ENCODE measurements around the gene B3GAT1.

Gene B3GAT1

GRCh38 chr11:134409552-134410429, 2.3 kb downstream of the B3GAT1 start:
- DNase-seq (ENCODE audit: low read depth, low spot score), result no peak

DNA sequence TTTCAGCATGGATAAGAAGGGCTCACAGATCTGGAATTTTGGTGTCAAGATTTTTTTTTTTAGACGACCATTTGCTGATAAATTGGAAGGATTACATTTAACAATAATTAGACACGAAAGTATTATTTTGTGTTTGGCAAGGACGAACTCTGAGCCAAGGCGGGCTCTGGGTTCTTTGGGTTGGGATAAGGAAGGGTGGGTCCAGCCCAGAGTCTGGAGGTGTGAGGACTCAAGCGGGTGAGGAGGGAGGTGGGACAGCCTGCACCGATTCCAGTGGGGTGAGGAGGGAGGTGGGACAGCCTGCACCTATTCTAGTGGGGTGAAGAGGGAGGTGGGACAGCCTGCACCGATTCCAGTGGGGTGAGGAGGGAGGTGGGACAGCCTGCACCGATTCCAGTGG, 4.1 kb downstream of the B3GAT1 start:
- no peak for DNase-seq (ENCODE audit: low read depth, low spot score)

- no peak for DNase-seq (ENCODE audit: low read depth, low spot score)
Measured at GRCh38 chr11:134407321-134407828, 4.7 kb downstream of the B3GAT1 start.

GRCh38 chr11:134406264-134407185, 5.5 kb downstream of the B3GAT1 start:
- no peak for DNase-seq (ENCODE audit: low read depth, low spot score)

- DNase-seq (ENCODE audit: low read depth, low spot score), result no peak
Measured at GRCh38 chr11:134405841-134406240, 6.2 kb downstream of the B3GAT1 start.

GRCh38 chr11:134405436-134405835, 6.6 kb downstream of the B3GAT1 start:
- no peak for DNase-seq (ENCODE audit: low read depth, low spot score)

DNA sequence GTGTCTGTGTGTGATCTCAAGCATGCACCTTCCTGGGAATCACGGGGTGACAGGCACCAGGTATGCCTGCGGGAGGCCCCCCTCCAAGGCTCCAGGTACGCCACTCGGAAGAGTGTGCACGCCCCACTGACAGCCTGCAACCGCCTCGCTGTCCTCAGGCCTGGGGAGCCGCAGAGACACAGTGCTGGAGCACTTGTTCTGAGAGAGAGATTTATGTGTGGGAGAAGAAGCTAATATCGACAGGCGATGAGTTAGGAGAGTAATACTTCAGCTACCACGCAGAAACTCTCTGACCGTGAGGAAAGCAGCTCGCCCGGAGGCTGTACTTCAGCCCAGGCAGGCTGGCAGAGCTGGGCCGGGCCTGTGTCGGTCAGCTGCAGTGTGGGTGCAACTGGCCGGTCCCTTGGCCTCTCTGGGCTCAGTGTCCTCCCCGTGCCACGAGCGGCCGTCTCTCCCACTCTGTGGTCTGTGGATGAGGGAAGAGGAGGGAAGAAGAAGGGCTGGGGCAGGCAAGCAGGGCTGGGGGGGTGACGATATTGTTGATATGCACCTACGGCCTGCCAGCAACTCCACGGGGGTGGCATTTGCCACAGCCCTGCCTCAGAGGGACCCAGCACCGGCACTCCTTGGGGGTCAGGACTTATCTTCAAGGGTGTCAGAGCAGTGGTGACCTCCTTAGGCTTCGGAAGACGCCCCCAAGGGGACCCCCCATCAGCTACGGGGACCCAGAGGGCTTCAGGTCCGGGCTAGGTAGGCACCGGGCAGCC, 7.3 kb downstream of the B3GAT1 start:
- no peak for DNase-seq (ENCODE audit: low read depth, low spot score)

DNA sequence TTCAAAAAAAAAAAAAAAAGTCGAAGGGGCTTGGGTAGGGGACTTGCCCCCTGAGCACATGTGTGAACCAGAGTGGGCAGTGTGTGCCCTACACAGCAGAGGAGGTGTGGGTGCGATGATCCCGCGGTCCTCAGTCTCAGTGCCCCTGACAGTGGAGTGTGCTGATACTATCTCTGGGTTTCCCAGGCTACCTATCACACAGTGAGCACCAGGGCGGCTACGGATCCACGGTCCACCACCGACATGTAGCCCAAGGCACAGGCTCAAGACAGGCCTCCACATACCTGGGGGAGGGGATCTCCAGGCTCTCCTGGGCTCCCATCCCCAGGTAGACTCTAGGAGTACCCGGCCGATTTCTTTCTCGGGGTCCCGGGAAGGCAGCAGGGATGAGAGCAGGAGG, 9.1 kb downstream of the B3GAT1 start:
- DNase-seq (ENCODE audit: low read depth, low spot score), result no peak

GRCh38 chr11:134401825-134402809, 9.9 kb downstream of the B3GAT1 start:
- DNase-seq (ENCODE audit: low read depth, low spot score), result no peak

DNA sequence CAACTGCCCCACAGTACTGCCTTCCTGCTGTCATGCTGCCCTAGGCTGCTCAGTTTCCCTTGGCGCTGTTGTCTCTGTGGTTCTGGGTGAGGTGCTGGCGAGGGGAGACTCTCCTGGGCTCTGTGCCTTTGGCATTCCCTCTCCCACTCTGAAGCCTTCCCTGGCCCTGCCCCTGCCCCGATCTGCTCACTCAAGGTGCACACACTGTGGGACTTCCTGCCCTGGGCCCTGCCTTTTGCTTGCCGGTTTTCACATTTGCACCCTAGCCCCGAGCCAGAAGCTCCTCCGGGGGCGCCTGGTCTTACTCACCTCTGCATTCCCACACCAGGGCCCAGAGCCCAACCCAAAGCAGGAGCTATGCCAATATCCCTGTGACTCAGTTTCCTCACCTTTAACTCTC, 12.0 kb downstream of the B3GAT1 start:
- no peak for DNase-seq (ENCODE audit: low read depth, low spot score)

DNA sequence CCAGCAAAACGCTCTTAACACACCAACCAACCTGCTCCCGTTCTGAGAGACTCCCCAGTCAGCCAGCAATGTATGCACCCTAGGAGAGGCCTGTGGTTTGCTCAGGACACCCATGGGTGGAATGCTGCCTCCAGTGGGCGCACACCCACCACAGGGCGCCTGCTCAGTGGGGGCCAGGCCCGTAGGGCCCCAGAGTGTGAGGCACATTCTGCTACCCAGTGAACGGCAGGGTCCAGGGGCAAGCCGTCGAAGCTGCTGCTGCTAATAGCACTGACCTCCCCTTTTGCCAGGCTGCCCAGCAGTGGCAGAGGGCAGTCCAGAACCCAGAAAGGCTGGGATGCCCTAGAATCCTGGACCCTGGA, 12.8 kb downstream of the B3GAT1 start:
- no peak for DNase-seq (ENCODE audit: low read depth, low spot score)

DNA sequence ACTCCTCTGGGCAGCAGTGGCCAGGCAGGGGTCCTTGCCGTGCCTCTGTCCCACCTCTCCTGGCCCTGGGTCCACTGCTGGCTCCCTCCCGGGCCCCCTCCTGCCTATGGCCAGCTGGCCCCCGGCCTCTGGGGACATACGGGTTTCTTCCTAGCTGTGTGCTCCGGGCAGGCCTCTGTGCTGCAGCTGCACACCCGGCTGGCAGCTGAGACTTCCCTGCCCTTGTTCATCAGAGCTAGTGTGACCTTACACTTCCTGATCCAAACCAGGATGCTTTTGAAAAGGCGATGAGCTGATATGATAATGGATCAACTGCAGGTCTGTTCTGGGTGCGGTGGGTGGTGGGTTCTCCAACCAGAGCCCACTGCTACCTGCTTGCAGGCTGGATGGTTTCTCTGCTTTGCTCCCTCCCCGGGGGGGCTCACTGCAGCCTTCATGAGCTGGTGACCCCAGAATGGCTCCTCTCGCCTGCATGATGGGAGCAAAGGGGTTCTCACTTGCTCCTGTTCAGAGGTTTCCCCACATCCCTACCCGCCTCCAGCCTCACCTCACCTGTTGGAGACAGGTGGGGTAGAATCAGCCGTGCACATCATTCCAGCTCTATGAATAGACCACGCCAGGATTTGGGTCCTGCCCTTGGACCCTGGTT, 13.3 kb downstream of the B3GAT1 start:
- DNase-seq (ENCODE audit: low read depth, low spot score), result no peak

- DNase-seq (ENCODE audit: low read depth, low spot score), result no peak
Measured at GRCh38 chr11:134398079-134398444, 14.0 kb downstream of the B3GAT1 start.

DNA sequence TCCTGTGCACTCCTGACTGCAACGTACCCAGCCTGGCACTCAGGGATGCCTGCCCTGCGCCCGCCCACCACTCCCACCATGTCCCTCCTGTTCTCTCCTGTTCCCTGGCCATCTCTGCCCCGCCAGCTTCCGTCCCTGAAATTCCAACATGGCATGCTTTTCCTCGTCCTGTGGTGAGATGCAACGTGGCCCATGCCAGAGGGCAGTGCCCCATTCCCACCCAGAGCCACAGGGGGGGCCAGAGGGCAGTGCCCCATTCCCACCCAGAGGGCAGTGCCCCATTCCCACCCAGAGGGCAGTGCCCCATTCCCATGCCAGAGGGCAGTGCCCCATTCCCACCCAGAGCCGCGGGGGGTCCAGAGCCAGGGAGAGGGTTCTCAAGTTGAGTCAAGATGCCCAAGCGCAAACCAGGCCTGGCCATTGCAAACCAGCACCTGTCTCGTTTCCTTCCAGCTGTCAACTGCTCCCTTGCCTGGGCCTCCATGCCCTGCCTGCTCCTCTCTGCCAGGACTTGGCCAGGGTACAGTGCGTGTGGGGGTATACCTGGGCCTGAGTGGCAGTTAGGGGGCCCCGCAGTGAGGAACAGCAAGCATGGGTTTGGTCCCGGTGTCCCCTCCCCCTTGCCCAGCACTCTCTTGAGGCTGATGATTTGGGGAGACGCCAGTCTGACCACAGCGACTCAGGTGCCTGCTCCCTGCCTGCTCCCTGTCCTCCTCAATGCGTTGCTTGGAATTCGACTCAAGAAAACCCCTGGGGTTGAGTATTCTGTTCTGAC, 14.6 kb downstream of the B3GAT1 start:
- no peak for DNase-seq (ENCODE audit: low read depth, low spot score)

- no peak for DNase-seq (ENCODE audit: low read depth, low spot score)
Measured at GRCh38 chr11:134395002-134395401, 17.0 kb downstream of the B3GAT1 start.

DNA sequence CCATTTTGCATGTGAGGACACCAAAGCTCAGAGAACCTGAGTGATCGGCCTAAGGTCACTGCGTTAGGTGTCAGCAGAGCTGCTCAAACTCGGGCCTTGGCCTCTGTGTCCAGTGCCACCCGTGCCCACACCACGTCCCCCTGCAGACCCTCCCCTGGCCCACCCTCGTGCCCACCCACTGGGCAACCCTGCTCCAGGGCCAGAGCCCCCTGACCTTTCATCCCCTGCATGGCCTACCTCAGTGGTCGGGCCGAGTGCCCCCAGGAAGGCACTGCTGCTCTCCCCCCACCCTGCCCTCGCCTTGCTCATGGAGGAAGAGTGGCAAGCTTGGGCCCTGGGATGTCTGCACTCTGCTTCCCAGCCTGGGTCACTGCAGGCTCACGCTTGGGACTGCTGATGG, 17.7 kb downstream of the B3GAT1 start:
- DNase-seq (ENCODE audit: low read depth, low spot score), result no peak

DNA sequence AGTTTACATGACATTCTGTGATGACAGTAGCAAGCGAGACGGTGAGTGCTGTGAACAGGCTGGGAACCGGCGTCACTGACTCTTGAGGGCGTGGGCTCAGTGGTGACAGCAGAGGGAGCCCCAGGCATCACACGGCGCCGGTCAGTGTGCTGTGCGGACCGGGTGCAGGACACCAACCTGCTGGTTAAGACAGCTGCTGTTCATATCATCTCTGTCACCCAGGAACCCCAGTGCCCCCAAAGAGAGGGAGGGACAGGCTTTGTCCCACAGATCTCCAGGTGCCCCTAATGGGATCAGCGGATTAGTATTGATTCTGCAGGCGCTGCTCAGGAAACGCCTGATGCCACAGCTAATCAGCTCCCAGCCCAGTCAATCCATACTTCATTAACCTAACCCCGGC, 18.4 kb downstream of the B3GAT1 start:
- no peak for DNase-seq (ENCODE audit: low read depth, low spot score)

DNA sequence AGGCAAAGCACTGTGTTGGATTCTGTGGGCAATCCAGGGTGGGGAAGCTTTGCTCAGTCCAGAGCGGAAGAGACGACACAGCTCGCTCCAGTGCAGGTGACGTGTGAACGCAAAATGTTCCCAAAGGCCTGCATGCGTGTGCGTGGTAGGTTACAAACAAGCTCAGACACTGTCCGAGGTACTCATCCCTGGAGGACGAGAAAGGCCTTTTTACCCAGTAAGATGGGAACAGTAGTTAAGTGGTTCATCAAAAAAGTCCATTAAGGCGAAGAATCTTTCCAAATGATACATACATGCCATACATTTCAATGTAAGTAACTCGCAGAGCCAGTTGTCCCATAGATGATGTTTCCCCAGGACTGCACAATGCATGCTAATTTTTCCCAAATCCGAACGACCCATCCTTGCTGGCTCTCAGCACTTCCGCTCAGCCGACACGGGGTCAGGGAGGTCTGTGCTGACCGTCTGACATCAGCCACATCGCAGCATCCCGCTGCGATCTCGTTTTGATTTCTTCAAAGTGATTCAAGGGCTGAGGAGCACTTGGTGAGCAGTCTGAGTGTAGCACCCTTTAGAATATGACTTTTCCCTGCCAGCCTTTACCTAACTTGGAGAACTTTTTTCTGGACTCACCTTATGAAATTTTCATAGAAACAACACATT, 19.0 kb downstream of the B3GAT1 start:
- DNase-seq (ENCODE audit: low read depth, low spot score), result no peak

DNA sequence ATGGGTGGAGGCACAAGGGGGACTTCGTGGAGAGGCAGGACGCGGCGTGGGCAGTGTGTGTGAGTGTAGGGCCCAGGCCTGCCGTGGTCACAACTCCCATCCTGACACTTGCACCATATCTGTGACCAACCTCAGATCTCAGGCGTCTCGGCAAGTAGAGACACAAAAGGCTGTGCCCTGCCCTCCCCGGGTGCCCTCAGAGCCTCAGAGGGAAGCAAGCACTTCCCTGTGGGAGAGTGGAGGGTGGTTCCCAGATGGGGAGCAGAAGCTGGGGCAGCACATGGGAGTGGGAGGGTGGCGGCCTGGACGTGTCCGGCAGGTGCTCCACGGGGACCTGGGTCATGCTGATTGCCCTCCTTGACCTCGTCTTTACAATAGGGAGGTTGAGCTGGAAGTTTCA, 20.4 kb downstream of the B3GAT1 start:
- DNase-seq (ENCODE audit: low read depth, low spot score), result no peak
